A549 (cell line): ENCODE measurements around the gene TMEM232. TPM values are rescaled to one million over a fixed set of nuclear protein-coding genes. Genes with fewer than 3 reads are reported as not detected.
A peak's percentile ranks its signal among the peaks of the same experiment; 100 is the strongest.

Experiments used
- ATAC-seq, 2 experiments: fragments of 200-7000 bp in 1 of 2; fragments of >200 bp in 1 of 2; cut with Nextera tagmentation in 1 of 2; cut with Tn5 transposase in 1 of 2; 3 replicates each; pipeline versions ENCODE4 v1.8.0 to v1.9.1; 2018 to 2020; ENCODE audit warnings: mild to moderate bottlenecking in 1 of 2, moderate library complexity in 1 of 2
- CTCF ChIA-PET: fragments of 300-600 bp; sonication (Branson Sonifier 250); formaldehyde crosslinking; extraction: SDS; loops from one replicate; lab custom pipeline; 2021; ENCODE audit warnings: antibody characterized with exemption, inconsistent platforms; lab: Yijun Ruan, JAX
- POLR2A ChIA-PET: fragments of 350-600 bp; formaldehyde crosslinking; extraction: SDS; loops from one replicate; lab custom pipeline; 2021; ENCODE audit warnings: antibody characterized with exemption, inconsistent platforms; lab: Yijun Ruan, JAX
- DNase-seq, 2 experiments: peaks; one replicate each; pipeline versions ENCODE4 v3.0.0 to v3.0.0-alpha.2; 2011 to 2016; ENCODE audit warnings: low read depth in 1 of 2, low spot score in 1 of 2
- FAIRE-seq: peaks from 2 replicates; lab custom pipeline; 2011; peaks lifted over from hg19 to GRCh38; lab: Jason Lieb, UNC
- H3K27ac ChIP-seq, 2 experiments: fragments of >200 bp; sonication (Bioruptor Twin); formaldehyde crosslinking; 3 replicates each; pipeline ENCODE4 v1.5.1; 2016 to 2017
- H3K4me1 ChIP-seq: fragments of >200 bp; sonication (Bioruptor Twin); formaldehyde crosslinking; 3 replicates; pipeline ENCODE4 v1.6.1; 2016
- H3K4me2 ChIP-seq: fragments of >200 bp; sonication (Bioruptor Twin); formaldehyde crosslinking; 3 replicates; pipeline ENCODE4 v1.6.1; 2016
- H3K4me3 ChIP-seq: fragments of >200 bp; sonication (Bioruptor Twin); formaldehyde crosslinking; 3 replicates; pipeline ENCODE4 v1.5.1; 2016
- H3K9me3 ChIP-seq: fragments of >200 bp; sonication (Bioruptor Twin); formaldehyde crosslinking; 3 replicates; pipeline ENCODE4 v1.6.1; 2016
- BHLHE40 ChIP-seq: IDR thresholded peaks from 2 replicates; pipeline ENCODE4 v1.6.1; 2012; ENCODE audit warnings: low read depth, low read length, inconsistent platforms
- CBX8 ChIP-seq: fragments of 200-600 bp; sonication (generic); IDR thresholded peaks from 2 replicates; pipeline ENCODE4 v1.6.1; 2016
- CHD2 ChIP-seq: fragments of 150-350 bp; IDR thresholded peaks from 2 replicates; pipeline ENCODE4 v1.6.1; 2014; ENCODE audit warnings: low read length; ENCODE audit not compliant: partially characterized antibody
- CHD4 ChIP-seq: fragments of 200-600 bp; sonication (generic); IDR thresholded peaks from 2 replicates; pipeline ENCODE4 v1.6.1; 2016; ENCODE audit warnings: antibody characterized with exemption, mild to moderate bottlenecking, borderline replicate concordance
- EHF ChIP-seq: fragments of 250-450 bp; sonication (Bioruptor Pico); IDR thresholded peaks from 2 replicates; pipeline ENCODE4 v1.5.0; 2020; ENCODE audit warnings: mild to moderate bottlenecking
- EP300 ChIP-seq, 2 experiments: fragments of >200 bp; sonication (Bioruptor Twin); formaldehyde crosslinking; IDR thresholded peaks; 2 replicates in 1 of 2; 3 replicates in 1 of 2; pipeline ENCODE4 v1.6.1; 2016 to 2017
- ESRRA ChIP-seq: fragments of 150-350 bp; IDR thresholded peaks from 2 replicates; pipeline ENCODE4 v1.6.1; 2014; ENCODE audit warnings: mild to moderate bottlenecking, low read length, borderline replicate concordance
- FOSB ChIP-seq: fragments of 250-450 bp; sonication (Bioruptor Pico); IDR thresholded peaks from 2 replicates; pipeline ENCODE4 v1.5.0; 2020; ENCODE audit warnings: mild to moderate bottlenecking, moderate library complexity
- FOSL2 ChIP-seq, 2 experiments: fragments of 450-650 bp in 1 of 2; fragments of >200 bp in 1 of 2; sonication (Bioruptor Twin) in 1 of 2; formaldehyde crosslinking; IDR thresholded peaks; 2 replicates each; pipeline versions ENCODE4 v1.5.0 to v1.6.1; 2016 to 2020; ENCODE audit warnings: mild to moderate bottlenecking in 1 of 2, moderate library complexity in 1 of 2
- GATA3 ChIP-seq: IDR thresholded peaks from 2 replicates; pipeline ENCODE4 v1.6.1; 2012; ENCODE audit warnings: borderline replicate concordance
- JUNB ChIP-seq: fragments of >200 bp; sonication (Bioruptor Twin); formaldehyde crosslinking; IDR thresholded peaks from 2 replicates; pipeline ENCODE4 v1.6.1; 2016
- KDM5A ChIP-seq: fragments of 200-600 bp; sonication (generic); IDR thresholded peaks from 2 replicates; pipeline ENCODE4 v1.6.1; 2016; ENCODE audit warnings: antibody characterized with exemption, mild to moderate bottlenecking
- MAZ ChIP-seq: fragments of 150-350 bp; IDR thresholded peaks from 2 replicates; pipeline ENCODE4 v1.6.1; 2014; ENCODE audit warnings: antibody characterized with exemption, low read depth, low read length, borderline replicate concordance
- MYC ChIP-seq: IDR thresholded peaks from 2 replicates; pipeline ENCODE4 v1.6.1; 2012; ENCODE audit warnings: mild to moderate bottlenecking, inconsistent platforms, low read length, improper control_type of control experiment, borderline replicate concordance
- PHF8 ChIP-seq: fragments of 200-600 bp; sonication (generic); IDR thresholded peaks from 2 replicates; pipeline ENCODE4 v1.6.1; 2016; ENCODE audit warnings: low read depth, mild to moderate bottlenecking, antibody characterized with exemption, moderate library complexity, borderline replicate concordance
- POLR2AphosphoS2 ChIP-seq: conservative IDR thresholded peaks from 2 replicates; pipeline ENCODE4 v1.6.1; 2012; ENCODE audit warnings: low read length, improper control_type of control experiment, inconsistent platforms
- RAD21 ChIP-seq, 2 experiments: fragments of >200 bp in 1 of 2; sonication (Bioruptor Twin) in 1 of 2; formaldehyde crosslinking in 1 of 2; IDR thresholded peaks in 1 of 2; conservative IDR thresholded peaks in 1 of 2; 2 replicates in 1 of 2; 3 replicates in 1 of 2; pipeline ENCODE4 v1.6.1; 2012 to 2018; ENCODE audit warnings: inconsistent platforms in 1 of 2
- RARB ChIP-seq: fragments of 250-450 bp; sonication (Bioruptor Pico); IDR thresholded peaks from 2 replicates; pipeline ENCODE4 v1.8.0; 2021; ENCODE audit warnings: mild to moderate bottlenecking, moderate library complexity
- REST ChIP-seq: fragments of 200-600 bp; sonication (generic); IDR thresholded peaks from 2 replicates; pipeline ENCODE4 v1.6.1; 2016; ENCODE audit warnings: antibody characterized with exemption, mild to moderate bottlenecking, moderate library complexity
- RFX5 ChIP-seq: fragments of 450-650 bp; IDR thresholded peaks from 2 replicates; pipeline ENCODE4 v1.7.1; 2014; ENCODE audit warnings: antibody characterized with exemption, mild to moderate bottlenecking, moderate library complexity
- SMC3 ChIP-seq: fragments of >200 bp; sonication (Bioruptor Twin); formaldehyde crosslinking; IDR thresholded peaks from 3 replicates; pipeline ENCODE4 v1.6.1; 2018; ENCODE audit warnings: inconsistent platforms
- TP53 ChIP-seq: fragments of 250-450 bp; sonication (Bioruptor Pico); IDR thresholded peaks from 2 replicates; pipeline ENCODE4 v1.5.0; 2021; ENCODE audit warnings: mild to moderate bottlenecking, moderate library complexity
- USF2 ChIP-seq: fragments of 450-650 bp; IDR thresholded peaks from 2 replicates; pipeline ENCODE4 v1.6.1; 2014; ENCODE audit warnings: antibody characterized with exemption
- ZC3H11A ChIP-seq: fragments of 450-650 bp; IDR thresholded peaks from 2 replicates; pipeline ENCODE4 v1.6.1; 2014; ENCODE audit warnings: antibody characterized with exemption, mild to moderate bottlenecking
- WGBS: methylation state at CpG from one replicate; pipeline ENCODE4 v1.1.6; 2017; ENCODE audit errors: missing lambda C conversion rate; 5-methylcytosine and 5-hydroxymethylcytosine counted together
- polyA plus RNA-seq, 4 experiments: library from polyadenylated mRNA; depleted of rRNA in 3 of 4; stranded (reverse); fragments of >200 nt; fragmentation: RNase III in 1 of 4; extraction: RNeasy Plus Mini Kit Qiagen cat#74134 plus additional on column Dnase treatment in 1 of 4; gene quantifications; 2 replicates in 3 of 4; 3 replicates in 1 of 4; pipeline ENCODE4 v1.2.3, GENCODE V29; 2011 to 2017
- TF ChIP-seq, protein P1 (sequence below): fragments of >200 bp; sonication (Bioruptor Twin); formaldehyde crosslinking; IDR thresholded peaks from 2 replicates; pipeline ENCODE4 v1.6.1; 2016

Gene TMEM232
- polyA plus RNA-seq, 2 of the 4 experiments (the other 2 are of a cell fraction) = 0.12 to 0.39 TPM

DNA sequence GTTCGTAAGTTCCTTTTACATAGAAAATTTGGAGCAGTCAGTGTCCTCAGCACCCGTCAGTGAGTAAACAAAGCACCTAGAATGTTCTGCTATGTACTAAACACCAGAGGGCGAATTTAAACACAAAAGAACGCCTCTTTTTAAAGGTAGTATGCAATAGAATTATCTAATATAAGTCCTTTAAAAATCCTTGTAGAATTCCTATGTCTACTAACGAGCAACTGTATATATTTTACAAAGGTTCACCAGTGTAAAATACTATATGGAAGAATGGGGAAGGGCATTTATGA is 499 bp upstream of the TMEM232 start:
- ChIA-PET POLR2A (no interaction called here), CTCF (no interaction called here)
- Histone ChIP-seq H3K4me2 (peak overlapping the region; percentile 72), H3K27ac (no peak overlapping the region), H3K4me3 (peak overlapping the region; percentile 45), H3K9me3 (no peaks in the 10 kb centered on the region), H3K4me1 (no peaks in the 10 kb centered on the region)
- 18% methylated on average over 5 of the region's 5 CpGs for WGBS
- DNase-seq = peak in 1 of 2 experiments; percentile 4
- ATAC-seq = peak; percentile 79 to 85
- no peak for FAIRE-seq
- no peak for TF ChIP-seq JUNB
- TF ChIP-seq SMC3 = no peak
- TF ChIP-seq EHF (CRISPR knock-in tag) = no peak
- TF ChIP-seq RFX5 = no peak
- TF ChIP-seq FOSB (CRISPR knock-in tag) = no peak
- no peak for TF ChIP-seq BHLHE40
- TF ChIP-seq ZC3H11A = no peak
- TF ChIP-seq RARB (CRISPR knock-in tag) = no peak
- no peak for TF ChIP-seq MYC
- TF ChIP-seq TP53 (CRISPR knock-in tag) = no peak
- no peak for TF ChIP-seq CHD4
- no peak for TF ChIP-seq CHD2
- no peak for TF ChIP-seq CBX8
- TF ChIP-seq PHF8 = no peak

DNA sequence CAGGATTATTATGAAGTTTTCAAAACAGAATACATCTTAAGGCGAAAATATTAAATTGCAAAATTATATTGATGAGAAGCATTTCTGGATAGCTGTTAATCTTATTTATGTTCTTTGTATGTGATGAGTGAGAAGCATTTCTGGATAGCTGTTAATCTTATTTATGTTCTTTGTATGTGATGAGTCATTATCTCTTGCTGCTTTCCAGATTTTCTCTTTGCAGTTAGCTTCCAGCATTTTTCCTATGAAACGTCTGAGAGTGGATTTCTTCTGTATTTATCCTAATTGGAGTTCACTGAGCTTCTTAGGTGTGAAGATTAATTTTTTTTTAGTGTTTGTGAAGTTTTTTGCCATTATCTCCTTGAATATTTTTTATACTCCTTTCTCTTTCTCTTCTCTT is 8.2 kb downstream of the TMEM232 start:
- no peaks in the 10 kb centered on the region for H3K9me3 ChIP-seq
- CTCF ChIA-PET = no interaction called here
- FAIRE-seq = no peak
- no peak overlapping the region for H3K4me3 ChIP-seq
- no peak for DNase-seq
- POLR2A ChIA-PET = no interaction called here
- no peak for ATAC-seq
- WGBS = 0% methylated on average over 2 of the region's 2 CpGs
- TF ChIP-seq MAZ = no peak
- no peak overlapping the region for H3K27ac ChIP-seq
- no peaks in the 10 kb centered on the region for H3K4me1 ChIP-seq
- H3K4me2 ChIP-seq = no peak overlapping the region

- peak in 1 of 2 experiments; percentile 8 for DNase-seq
- Histone ChIP-seq H3K27ac (no peak overlapping the region), H3K4me1 (no peaks in the 10 kb centered on the region), H3K9me3 (no peaks in the 10 kb centered on the region), H3K4me3 (no peak overlapping the region), H3K4me2 (no peak overlapping the region)
- ATAC-seq = no peak
- CTCF ChIA-PET = interaction anchor here (0.9 kb wide), 1 partner anchor 14 kb away, joined by 3 read pairs; no protein-coding TSS in a partner anchor
- 25% methylated on average over 5 of the region's 5 CpGs for WGBS
- TF ChIP-seq KDM5A (no peak), EP300 (IDR thresholded peaks at IDR 0.05) (no peak)
- FAIRE-seq = no peak
- POLR2A ChIA-PET = no interaction called here
Measured at GRCh38 chr5:110716247-110717245, 9.9 kb downstream of the TMEM232 start.

DNA sequence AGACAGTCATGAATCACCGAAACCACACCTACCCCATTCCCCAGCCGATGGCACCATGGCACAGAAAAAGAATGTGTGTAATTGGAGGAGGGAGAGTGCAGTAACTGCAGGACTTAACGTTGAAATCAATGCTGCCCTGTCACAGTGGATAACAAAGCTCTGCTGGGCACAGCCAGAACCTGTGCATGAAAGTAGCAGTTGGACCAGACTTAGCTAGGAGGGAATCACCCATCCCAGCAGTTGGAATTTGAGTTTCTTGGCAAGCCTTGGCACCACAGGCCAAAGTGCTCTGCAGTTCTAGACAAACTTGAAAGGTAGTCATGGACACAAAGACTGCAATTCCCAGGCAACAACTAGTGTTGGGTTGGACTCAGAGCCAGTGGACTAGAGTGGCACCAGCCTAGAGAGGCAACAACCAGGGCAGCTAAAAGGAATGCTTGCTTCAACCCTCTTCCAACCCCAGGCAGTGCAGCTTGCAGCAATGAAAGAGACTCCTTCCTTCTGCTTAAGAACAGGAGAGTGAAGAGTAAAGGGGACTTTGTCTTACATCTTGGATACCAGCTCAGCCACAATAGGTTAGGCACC is 19.1 kb downstream of the TMEM232 start:
- no peak for ATAC-seq
- no peak for DNase-seq
- WGBS = 0% methylated on average over 3 of the region's 3 CpGs
- TF ChIP-seq GATA3 = no peak
- TF ChIP-seq ESRRA = no peak
- TF ChIP-seq, protein P1, sequence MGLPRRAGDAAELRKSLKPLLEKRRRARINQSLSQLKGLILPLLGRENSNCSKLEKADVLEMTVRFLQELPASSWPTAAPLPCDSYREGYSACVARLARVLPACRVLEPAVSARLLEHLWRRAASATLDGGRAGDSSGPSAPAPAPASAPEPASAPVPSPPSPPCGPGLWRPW = no peak
- no peak for TF ChIP-seq USF2
- no peak for TF ChIP-seq FOSL2 (IDR thresholded peaks at IDR 0.05)
- TF ChIP-seq FOSL2 (CRISPR knock-in tag; IDR thresholded peaks at IDR 0.05) = no peak
- TF ChIP-seq RAD21 (conservative IDR thresholded peaks at IDR 0.05 in 1 of 2, IDR thresholded peaks at IDR 0.05 in 1 of 2) = no peak
- no peak for TF ChIP-seq POLR2AphosphoS2
- no peak for TF ChIP-seq REST
- no peak for TF ChIP-seq MAZ
- TF ChIP-seq, all 56 proteins: peak for 0
- Histone ChIP-seq H3K27ac (no peak overlapping the region), H3K9me3 (no peaks in the 10 kb centered on the region), H3K4me2 (no peak overlapping the region), H3K4me1 (no peaks in the 10 kb centered on the region), H3K4me3 (no peak overlapping the region)
- ChIA-PET CTCF (no interaction called here), POLR2A (no interaction called here)
- no peak for FAIRE-seq
